ENCODE data around the gene PACRG. TPM values are rescaled to one million over a fixed set of nuclear protein-coding genes. Genes with fewer than 3 reads are reported as not detected.

PACRG gene
- total RNA-seq, 4 donors from 2014 or later: 1.5 to 10.4 (median 2.1) TPM

DNA sequence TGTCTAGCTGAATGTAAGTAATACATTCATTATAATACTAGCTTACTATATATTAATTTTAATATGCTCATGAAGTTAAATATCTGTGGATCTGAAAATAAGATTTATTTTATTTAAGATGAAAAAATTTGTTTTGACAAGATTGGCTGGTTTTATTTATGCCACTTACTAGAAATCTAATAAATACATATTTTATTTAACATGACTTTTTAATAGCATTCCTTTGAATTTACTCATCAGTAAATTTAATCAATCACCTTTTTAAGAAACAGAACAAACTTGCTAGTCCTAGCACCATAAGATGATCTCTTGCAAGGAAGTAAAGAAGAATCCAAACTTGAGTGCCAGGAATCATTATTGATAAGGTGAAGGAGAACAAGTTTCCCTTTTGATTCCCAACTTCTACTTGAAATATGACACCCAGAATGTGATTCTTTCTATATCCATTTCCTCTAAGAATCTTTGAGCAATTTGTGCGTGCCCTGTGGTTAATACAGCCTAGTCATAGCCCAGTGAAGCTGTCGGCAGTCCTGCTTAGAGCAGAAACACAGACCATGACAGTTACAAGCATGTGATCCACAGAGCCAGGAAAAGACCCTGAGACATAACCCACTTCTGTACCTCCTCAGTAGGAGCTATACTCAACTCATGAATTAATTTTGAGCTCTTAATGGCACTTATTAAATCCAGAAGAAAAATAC lies 404.4 kb downstream of the PACRG start:
- Histone ChIP-seq H3K4me1 (no peaks in the 10 kb centered on the region), H3K9me3 (no peaks in the 10 kb centered on the region), H3K27ac (no peak overlapping the region), H3K36me3 (no peaks in the 10 kb centered on the region), H3K4me3 (no peak overlapping the region), H3K27me3 (no peaks in the 10 kb centered on the region)
- TF ChIP-seq POLR2A (IDR thresholded peaks at IDR 0.05): no peak
- no peak for TF ChIP-seq EP300 (IDR thresholded peaks at IDR 0.05)
- TF ChIP-seq, protein P1, sequence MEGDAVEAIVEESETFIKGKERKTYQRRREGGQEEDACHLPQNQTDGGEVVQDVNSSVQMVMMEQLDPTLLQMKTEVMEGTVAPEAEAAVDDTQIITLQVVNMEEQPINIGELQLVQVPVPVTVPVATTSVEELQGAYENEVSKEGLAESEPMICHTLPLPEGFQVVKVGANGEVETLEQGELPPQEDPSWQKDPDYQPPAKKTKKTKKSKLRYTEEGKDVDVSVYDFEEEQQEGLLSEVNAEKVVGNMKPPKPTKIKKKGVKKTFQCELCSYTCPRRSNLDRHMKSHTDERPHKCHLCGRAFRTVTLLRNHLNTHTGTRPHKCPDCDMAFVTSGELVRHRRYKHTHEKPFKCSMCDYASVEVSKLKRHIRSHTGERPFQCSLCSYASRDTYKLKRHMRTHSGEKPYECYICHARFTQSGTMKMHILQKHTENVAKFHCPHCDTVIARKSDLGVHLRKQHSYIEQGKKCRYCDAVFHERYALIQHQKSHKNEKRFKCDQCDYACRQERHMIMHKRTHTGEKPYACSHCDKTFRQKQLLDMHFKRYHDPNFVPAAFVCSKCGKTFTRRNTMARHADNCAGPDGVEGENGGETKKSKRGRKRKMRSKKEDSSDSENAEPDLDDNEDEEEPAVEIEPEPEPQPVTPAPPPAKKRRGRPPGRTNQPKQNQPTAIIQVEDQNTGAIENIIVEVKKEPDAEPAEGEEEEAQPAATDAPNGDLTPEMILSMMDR (IDR thresholded peaks at IDR 0.05): no peak
- no peak for DNase-seq (ENCODE audit: low spot score in 2 of 2)
- WGBS, 2 donors: 43 to 51% methylated on average over 2 of the region's 2 CpGs

DNA sequence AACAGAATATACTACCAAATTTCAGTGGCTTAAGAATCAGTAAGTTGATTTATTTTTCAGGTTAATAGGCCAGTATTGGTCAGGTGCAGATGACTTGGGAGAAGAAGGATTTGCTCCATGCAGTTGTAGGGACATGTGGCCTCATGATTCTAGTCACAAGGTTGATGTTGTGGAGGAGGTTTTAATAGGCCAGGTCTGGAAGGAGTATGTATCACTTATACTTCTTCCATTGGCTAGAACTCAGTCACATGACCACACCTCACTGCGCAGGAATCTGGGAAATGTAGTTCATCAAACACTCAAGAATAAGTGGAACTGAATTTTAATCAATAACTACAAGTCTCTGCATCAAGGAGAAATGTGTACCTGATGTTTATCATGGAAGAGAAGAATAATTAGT lies 405.2 kb downstream of the PACRG start:
- WGBS, 2 donors: 96 to 100% methylated on average over 1 of the region's 1 CpG
- H3K27me3 ChIP-seq: no peaks in the 10 kb centered on the region

DNA sequence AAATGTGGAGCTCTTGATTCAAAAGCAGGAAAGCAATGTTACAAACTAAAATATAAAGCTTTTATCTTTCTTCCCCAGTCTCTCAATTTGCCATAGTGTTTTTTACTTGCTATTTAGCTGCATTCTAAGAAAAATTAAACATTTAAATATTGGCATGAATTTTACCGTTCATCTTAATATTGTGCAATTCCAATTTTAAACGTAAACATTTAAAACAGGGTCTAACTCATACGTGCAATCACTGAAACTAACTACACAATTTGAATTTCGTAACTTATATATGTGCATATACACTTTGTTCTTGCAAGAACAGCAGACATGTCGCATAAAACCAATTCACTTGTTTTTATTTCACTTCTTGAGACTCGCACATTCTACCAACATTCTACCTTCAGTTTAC lies 405.9 kb downstream of the PACRG start:
- H3K27me3 ChIP-seq: no peaks in the 10 kb centered on the region
- no peaks in the 10 kb centered on the region for H3K9me3 ChIP-seq
- no peaks in the 10 kb centered on the region for H3K4me1 ChIP-seq
- WGBS, 2 donors: 90 to 93% methylated on average over 6 of the region's 6 CpGs
- DNase-seq (ENCODE audit: low spot score in 2 of 2): no peak
- no peaks in the 10 kb centered on the region for H3K36me3 ChIP-seq
- TF ChIP-seq EP300 (IDR thresholded peaks at IDR 0.05): no peak
- TF ChIP-seq, protein P1 (IDR thresholded peaks at IDR 0.05): no peak
- TF ChIP-seq POLR2A (IDR thresholded peaks at IDR 0.05): no peak
- no peak overlapping the region for H3K4me3 ChIP-seq
- no peak overlapping the region for H3K27ac ChIP-seq

More for the DNA sequence above, 405.2 kb downstream of the PACRG start:
- H3K9me3 ChIP-seq: no peaks in the 10 kb centered on the region
- H3K27ac ChIP-seq: no peak overlapping the region
- H3K4me1 ChIP-seq: no peaks in the 10 kb centered on the region
- DNase-seq (ENCODE audit: low spot score in 2 of 2): no peak
- no peak for TF ChIP-seq POLR2A (IDR thresholded peaks at IDR 0.05)
- no peak for TF ChIP-seq EP300 (IDR thresholded peaks at IDR 0.05)
- TF ChIP-seq, protein P1 (IDR thresholded peaks at IDR 0.05): no peak
- H3K36me3 ChIP-seq: no peaks in the 10 kb centered on the region
- H3K4me3 ChIP-seq: no peak overlapping the region

DNA sequence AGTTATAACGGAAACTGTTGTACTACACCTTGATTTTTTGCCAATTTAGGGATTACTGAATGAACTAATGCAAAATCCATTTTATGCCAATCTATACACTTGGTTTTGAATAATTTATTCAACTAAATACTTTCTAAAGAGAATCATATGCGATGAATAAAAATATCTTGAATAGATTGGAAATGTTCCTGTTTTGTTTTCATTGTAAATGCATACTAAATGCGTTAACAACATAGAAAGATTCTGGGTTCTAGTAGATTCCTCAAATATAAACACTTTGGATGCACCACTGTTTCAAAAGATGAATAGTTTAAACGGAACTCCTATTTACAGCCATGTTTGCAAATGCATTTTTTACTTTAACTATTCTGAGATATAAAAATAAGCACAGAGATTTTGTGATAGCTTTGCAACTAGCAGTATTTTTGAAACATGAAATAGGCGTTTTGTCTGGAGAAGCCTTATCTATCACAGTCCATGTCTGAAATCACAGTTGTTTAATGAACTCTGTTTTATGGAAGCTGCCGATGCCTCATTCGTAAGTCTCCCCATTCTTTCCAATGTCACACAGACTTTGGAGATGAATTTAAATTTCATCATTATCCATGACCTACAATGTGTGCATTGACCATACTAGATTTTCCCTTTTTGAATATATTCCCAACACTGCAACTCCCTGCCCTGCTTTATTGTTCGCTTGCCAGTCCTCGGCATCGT lies 409.1 kb downstream of the PACRG start:
- no peaks in the 10 kb centered on the region for H3K36me3 ChIP-seq
- H3K9me3 ChIP-seq: no peaks in the 10 kb centered on the region
- H3K4me3 ChIP-seq: no peak overlapping the region
- no peak overlapping the region for H3K27ac ChIP-seq
- no peaks in the 10 kb centered on the region for H3K4me1 ChIP-seq
- no peaks in the 10 kb centered on the region for H3K27me3 ChIP-seq
- no peak for DNase-seq (ENCODE audit: low spot score in 2 of 2)
- TF ChIP-seq POLR2A (IDR thresholded peaks at IDR 0.05) (no peak), EP300 (IDR thresholded peaks at IDR 0.05) (no peak)
- TF ChIP-seq, protein P1 (IDR thresholded peaks at IDR 0.05): no peak
- WGBS, 2 donors: 59 to 61% methylated on average over 10 of the region's 10 CpGs

DNA sequence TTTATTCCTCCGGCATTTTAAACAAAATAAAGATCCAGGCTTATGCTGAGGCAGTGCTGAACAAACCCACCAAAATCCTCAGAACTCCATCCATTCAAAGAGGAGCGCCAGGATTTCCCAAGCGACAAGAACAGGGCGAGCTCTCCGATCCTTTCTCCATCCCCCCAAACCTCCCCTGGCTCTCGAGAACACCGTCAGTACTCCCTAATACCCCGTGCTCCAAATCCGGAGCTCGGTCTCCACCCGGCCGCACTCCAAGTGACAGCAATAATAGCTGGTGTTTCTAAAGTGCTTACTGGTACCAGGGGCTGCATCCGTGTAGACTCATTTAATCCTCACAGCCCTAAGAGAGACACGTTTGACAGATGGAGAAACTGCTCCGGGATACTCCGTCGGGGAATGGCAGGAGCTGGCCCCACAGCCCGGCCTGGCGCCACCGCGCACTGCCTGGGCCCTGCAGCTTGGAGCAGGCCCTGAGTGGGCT lies 409.7 kb downstream of the PACRG start:
- Histone ChIP-seq H3K9me3 (no peaks in the 10 kb centered on the region), H3K4me3 (no peak overlapping the region), H3K27me3 (no peaks in the 10 kb centered on the region), H3K27ac (no peak overlapping the region), H3K36me3 (no peaks in the 10 kb centered on the region), H3K4me1 (no peaks in the 10 kb centered on the region)
- 85 to 96% methylated on average over 20 to 21 of the region's 21 CpGs for WGBS, 2 donors
- no peak for DNase-seq (ENCODE audit: low spot score in 2 of 2)
- TF ChIP-seq POLR2A (IDR thresholded peaks at IDR 0.05): no peak
- TF ChIP-seq EP300 (IDR thresholded peaks at IDR 0.05): no peak
- TF ChIP-seq, protein P1 (IDR thresholded peaks at IDR 0.05): no peak
